Body of pancreas (tissue), 4 donors: ENCODE measurements around the gene BDKRB2. TPM values are rescaled to one million over a fixed set of nuclear protein-coding genes. Genes with fewer than 3 reads are reported as not detected.

Source experiments
- ATAC-seq: fragments of 150-250 bp; one replicate; pipeline ENCODE4 v1.9.1; 2016
- DNase-seq, 4 donors: peaks; one replicate each; pipeline ENCODE4 v3.0.0-alpha.2; 2019
- H3K27ac ChIP-seq, 4 donors: fragments of 200-600 bp; sonication (generic); 1 replicate in 3 of 4; 2 replicates in 1 of 4; pipeline versions ENCODE4 v1.5.1 to v1.6.1; 2016 to 2019; ENCODE audit warnings: mild to moderate bottlenecking in 1 of 4, mixed read lengths in 1 of 4, moderate library complexity in 1 of 4
- H3K27me3 ChIP-seq, 2 donors: fragments of 200-600 bp; sonication (generic); one replicate each; pipeline ENCODE4 v1.6.0; 2016; ENCODE audit warnings: mild to moderate bottlenecking in 1 of 2
- H3K36me3 ChIP-seq, 2 donors: fragments of 200-600 bp; sonication (generic); replicated peaks in 1 of 2; 2 replicates each; pipeline ENCODE4 v1.5.1; 2016; ENCODE audit warnings: low read depth in 2 of 2; ENCODE audit not compliant: insufficient read depth in 1 of 2
- H3K4me1 ChIP-seq: fragments of 200-600 bp; sonication (generic); one replicate; pipeline ENCODE4 v1.6.0; 2016
- H3K4me3 ChIP-seq, 2 donors: fragments of 200-600 bp; sonication (generic); 1 replicate in 1 of 2; 2 replicates in 1 of 2; pipeline ENCODE4 v1.5.1; 2016 to 2019
- H3K9me3 ChIP-seq, 3 donors: fragments of 200-600 bp; sonication (generic); 1 replicate in 2 of 3; 2 replicates in 1 of 3; pipeline ENCODE4 v1.5.1; 2016
- POLR2A ChIP-seq, 3 donors: fragments of 450-650 bp; IDR thresholded peaks; one replicate each; pipeline ENCODE4 v1.6.1; 2016; ENCODE audit warnings: antibody characterized with exemption in 3 of 3, mild to moderate bottlenecking in 2 of 3
- WGBS, 2 donors: methylation state at CpG; one replicate each; pipeline ENCODE4 v1.1.5; 2017; 5-methylcytosine and 5-hydroxymethylcytosine counted together
- intact Hi-C: fragments of 100-400 bp; cut with DNase I; formaldehyde crosslinking; loops from one replicate; pipeline ENCODE4 v1.15.1; 2023
- total RNA-seq, 2 donors: library from RNA; depleted of rRNA; stranded (reverse); fragments of >200 nt; gene quantifications; one replicate each; pipeline ENCODE4 v1.1.0, GENCODE V29; 2016
- TF ChIP-seq, protein P1 (sequence below), 7 experiments: fragments of 450-650 bp in 4 of 7; fragments of 200-600 bp in 3 of 7; sonication (generic) in 3 of 7; IDR thresholded peaks; one replicate each; pipeline ENCODE4 v1.5.1; 2016 to 2019; ENCODE audit warnings: antibody characterized with exemption in 7 of 7

BDKRB2 gene
- total RNA-seq, 2 donors from 2014 or later = 9.6 to 11.4 TPM

DNA sequence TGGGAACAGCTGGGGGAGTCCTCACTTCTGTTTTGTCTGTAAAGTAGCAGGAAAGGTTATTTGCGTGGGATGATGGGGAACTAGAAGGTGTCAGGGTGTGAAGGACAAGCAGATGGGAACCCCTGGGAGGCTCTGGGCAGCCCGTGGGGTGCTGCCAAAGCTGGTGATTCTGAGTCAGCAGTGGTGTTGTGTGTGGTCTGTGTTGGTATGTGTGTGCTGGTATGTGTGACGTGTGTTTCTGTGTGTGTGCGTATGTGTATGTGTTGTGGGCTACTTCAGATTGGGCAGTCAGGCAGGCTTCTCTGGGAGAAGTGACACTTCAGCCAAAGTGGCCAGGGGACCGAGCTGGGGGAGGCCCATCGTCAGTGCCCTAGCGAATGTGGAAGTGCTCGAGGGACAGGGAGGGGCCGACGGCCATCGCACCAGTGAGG, 15.3 kb upstream of the BDKRB2 start:
- intact Hi-C loops = no loop called here
- Histone ChIP-seq H3K4me3 (no peak overlapping the region), H3K9me3 (no peaks in the 10 kb centered on the region), H3K27ac (no peak overlapping the region), H3K27me3 (no peaks in the 10 kb centered on the region), H3K4me1 (peaks cover 22% of the 10 kb centered on the region), H3K36me3 (no peaks in the 10 kb centered on the region)
- no peak for DNase-seq
- TF ChIP-seq, protein P1, sequence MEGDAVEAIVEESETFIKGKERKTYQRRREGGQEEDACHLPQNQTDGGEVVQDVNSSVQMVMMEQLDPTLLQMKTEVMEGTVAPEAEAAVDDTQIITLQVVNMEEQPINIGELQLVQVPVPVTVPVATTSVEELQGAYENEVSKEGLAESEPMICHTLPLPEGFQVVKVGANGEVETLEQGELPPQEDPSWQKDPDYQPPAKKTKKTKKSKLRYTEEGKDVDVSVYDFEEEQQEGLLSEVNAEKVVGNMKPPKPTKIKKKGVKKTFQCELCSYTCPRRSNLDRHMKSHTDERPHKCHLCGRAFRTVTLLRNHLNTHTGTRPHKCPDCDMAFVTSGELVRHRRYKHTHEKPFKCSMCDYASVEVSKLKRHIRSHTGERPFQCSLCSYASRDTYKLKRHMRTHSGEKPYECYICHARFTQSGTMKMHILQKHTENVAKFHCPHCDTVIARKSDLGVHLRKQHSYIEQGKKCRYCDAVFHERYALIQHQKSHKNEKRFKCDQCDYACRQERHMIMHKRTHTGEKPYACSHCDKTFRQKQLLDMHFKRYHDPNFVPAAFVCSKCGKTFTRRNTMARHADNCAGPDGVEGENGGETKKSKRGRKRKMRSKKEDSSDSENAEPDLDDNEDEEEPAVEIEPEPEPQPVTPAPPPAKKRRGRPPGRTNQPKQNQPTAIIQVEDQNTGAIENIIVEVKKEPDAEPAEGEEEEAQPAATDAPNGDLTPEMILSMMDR (IDR thresholded peaks at IDR 0.05) = no peak
- no peak for TF ChIP-seq POLR2A (IDR thresholded peaks at IDR 0.05)
- ATAC-seq = no peak
- 53 to 70% methylated on average over 11 of the region's 11 CpGs for WGBS, 2 donors

- ATAC-seq (no peak), DNase-seq (no peak)
- TF ChIP-seq, protein P1 (IDR thresholded peaks at IDR 0.05) = no peak
- TF ChIP-seq POLR2A (IDR thresholded peaks at IDR 0.05) = no peak
- Histone ChIP-seq H3K36me3 (no peaks in the 10 kb centered on the region), H3K27ac (no peak overlapping the region), H3K9me3 (no peaks in the 10 kb centered on the region), H3K4me3 (no peak overlapping the region), H3K4me1 (peaks cover 36% of the 10 kb centered on the region), H3K27me3 (no peaks in the 10 kb centered on the region)
- 75 to 93% methylated on average over 2 of the region's 2 CpGs for WGBS, 2 donors
- intact Hi-C loops = no loop called here
These were observed 13.3 kb upstream of the BDKRB2 start for GRCh38 chr14:96191353-96191752.

GRCh38 chr14:96191841-96192462, 12.7 kb upstream of the BDKRB2 start:
- no peaks in the 10 kb centered on the region for H3K36me3 ChIP-seq
- no peak for TF ChIP-seq POLR2A (IDR thresholded peaks at IDR 0.05)
- TF ChIP-seq, protein P1 (IDR thresholded peaks at IDR 0.05) = no peak
- ATAC-seq = no peak
- H3K4me1 ChIP-seq = peaks cover 36% of the 10 kb centered on the region
- whole genome bisulfite sequencing, 2 donors = 70 to 86% methylated on average over 3 of the region's 3 CpGs
- intact Hi-C loops = no loop called here
- H3K27me3 ChIP-seq = no peaks in the 10 kb centered on the region
- no peak overlapping the region for H3K4me3 ChIP-seq
- DNase-seq = no peak
- no peak overlapping the region for H3K27ac ChIP-seq
- no peaks in the 10 kb centered on the region for H3K9me3 ChIP-seq

DNA sequence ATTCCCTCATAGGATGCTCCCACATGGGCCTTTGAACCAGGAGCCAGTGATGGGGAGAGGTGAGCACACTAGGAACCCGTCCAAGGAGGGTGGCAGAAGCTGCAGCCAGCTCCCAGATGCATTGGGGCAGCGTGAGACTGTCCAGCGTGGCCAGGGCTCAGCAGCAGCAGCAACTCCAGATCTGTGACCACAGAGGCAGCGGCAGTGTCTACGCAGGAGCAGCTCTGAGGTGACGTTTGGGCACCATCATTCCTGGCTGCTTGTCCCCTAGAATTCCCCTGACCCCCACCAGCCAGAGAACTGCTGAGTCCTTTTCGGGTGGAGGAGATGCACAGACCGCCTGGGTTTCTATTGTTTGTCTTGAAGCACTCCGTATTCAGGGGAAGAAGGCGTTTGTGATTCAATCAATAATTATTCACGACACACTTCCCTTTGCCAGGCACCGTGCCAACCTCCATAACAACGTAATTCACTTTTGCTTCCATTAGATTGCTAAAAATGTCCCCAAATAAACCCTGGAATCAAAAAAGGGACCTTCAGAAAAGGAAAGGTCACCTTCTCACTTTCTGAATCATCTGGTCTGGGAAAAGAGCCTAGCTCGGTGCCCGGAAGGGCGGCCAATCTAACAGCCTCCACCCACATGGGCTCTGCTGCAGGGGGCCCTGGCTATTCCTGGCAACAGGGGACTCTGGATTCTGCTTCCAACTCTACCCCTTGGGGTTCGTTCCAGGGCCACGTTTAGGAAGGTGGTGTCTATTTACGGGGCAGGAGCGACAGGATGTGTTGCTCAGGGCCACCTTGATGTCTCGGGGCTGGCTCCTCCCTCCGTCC, 11.4 kb upstream of the BDKRB2 start:
- no peak for TF ChIP-seq POLR2A (IDR thresholded peaks at IDR 0.05)
- TF ChIP-seq, protein P1 (IDR thresholded peaks at IDR 0.05) = no peak
- Histone ChIP-seq H3K27me3 (no peaks in the 10 kb centered on the region), H3K9me3 (no peaks in the 10 kb centered on the region), H3K27ac (peak overlapping the region; percentile 77 to 79 (median 78)), H3K4me1 (peaks cover 36% of the 10 kb centered on the region), H3K36me3 (no peaks in the 10 kb centered on the region), H3K4me3 (no peak overlapping the region)
- ATAC-seq (no peak), DNase-seq (peak in 2 of 4 donors; percentile 35 to 41)
- intact Hi-C loops = no loop called here
- WGBS, 2 donors = 41 to 45% methylated on average over 17 to 22 of the region's 22 CpGs
